ENCODE data around the gene ARSB. TPM values are rescaled to one million over a fixed set of nuclear protein-coding genes. Genes with fewer than 3 reads are reported as not detected.

The ARSB gene
- total RNA-seq, 3 donors from 2014 or later, result 9.8 to 17.6 (median 10.0) TPM

- H3K27me3 ChIP-seq, result no peaks in the 10 kb centered on the region
- no peak for DNase-seq (ENCODE audit: low spot score in 2 of 2)
- H3K27ac ChIP-seq, result no peak overlapping the region
- H3K9me3 ChIP-seq, result no peaks in the 10 kb centered on the region
- intact Hi-C loops (cut with DNase I; ENCODE audit: low total_unique reads), result no loop called here
- no peaks in the 10 kb centered on the region for H3K4me1 ChIP-seq
- H3K36me3 ChIP-seq, result no peaks in the 10 kb centered on the region
- H3K4me3 ChIP-seq, result no peak overlapping the region
- no peak for TF ChIP-seq CTCF (IDR thresholded peaks at IDR 0.05)
- TF ChIP-seq POLR2AphosphoS5 (IDR thresholded peaks at IDR 0.05), result no peak
- TF ChIP-seq POLR2A (IDR thresholded peaks at IDR 0.05), result no peak
Observed at GRCh38 chr5:78813286-78813685, 171.8 kb downstream of the ARSB start.

GRCh38 chr5:78811866-78812265 is 173.2 kb downstream of the ARSB start:
- H3K27me3 ChIP-seq, result no peaks in the 10 kb centered on the region
- TF ChIP-seq POLR2A (IDR thresholded peaks at IDR 0.05) (no peak), POLR2AphosphoS5 (IDR thresholded peaks at IDR 0.05) (no peak), CTCF (IDR thresholded peaks at IDR 0.05) (no peak)
- no peak overlapping the region for H3K27ac ChIP-seq
- intact Hi-C loops (cut with DNase I; ENCODE audit: low total_unique reads), result no loop called here
- no peak overlapping the region for H3K4me3 ChIP-seq
- H3K36me3 ChIP-seq, result no peaks in the 10 kb centered on the region
- no peaks in the 10 kb centered on the region for H3K9me3 ChIP-seq
- no peaks in the 10 kb centered on the region for H3K4me1 ChIP-seq
- no peak for DNase-seq (ENCODE audit: low spot score in 2 of 2)

DNA sequence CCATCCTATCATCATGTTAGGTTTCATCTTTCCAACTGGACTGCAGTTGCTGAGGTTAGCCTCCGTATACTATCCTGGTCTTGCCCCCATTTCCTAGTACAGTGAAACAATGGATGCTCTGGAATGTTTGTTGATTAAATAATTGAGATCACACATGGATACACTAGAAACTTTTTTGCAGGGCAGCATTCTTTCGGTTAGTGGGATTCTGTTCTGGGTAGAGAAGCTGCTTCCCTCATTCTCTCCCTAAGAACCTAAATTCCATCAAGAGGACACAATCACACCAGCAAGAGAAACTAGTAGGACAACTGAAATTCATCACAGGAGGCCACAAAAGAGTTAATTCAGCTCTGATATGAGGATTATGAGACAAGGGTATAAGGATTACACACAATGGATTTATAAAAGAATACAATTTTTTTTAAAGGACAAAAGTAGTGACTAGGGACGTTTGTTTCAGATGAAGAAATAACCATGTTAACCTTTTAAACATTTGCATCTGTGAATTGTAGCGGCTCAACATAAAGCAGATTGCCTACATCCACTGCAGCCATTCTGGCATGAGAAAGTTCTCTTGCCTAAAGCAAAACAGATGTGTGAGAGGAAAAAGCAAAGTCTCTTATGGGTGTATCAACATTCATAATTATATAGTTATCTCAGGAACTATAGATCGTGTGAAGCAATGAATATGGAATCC is 173.8 kb downstream of the ARSB start:
- no peak for DNase-seq (ENCODE audit: low spot score in 2 of 2)
- no peak for TF ChIP-seq POLR2AphosphoS5 (IDR thresholded peaks at IDR 0.05)
- TF ChIP-seq CTCF (IDR thresholded peaks at IDR 0.05), result no peak
- TF ChIP-seq POLR2A (IDR thresholded peaks at IDR 0.05), result no peak
- Histone ChIP-seq H3K4me1 (no peaks in the 10 kb centered on the region), H3K27ac (no peak overlapping the region), H3K9me3 (no peaks in the 10 kb centered on the region), H3K36me3 (no peaks in the 10 kb centered on the region), H3K4me3 (no peak overlapping the region), H3K27me3 (no peaks in the 10 kb centered on the region)
- intact Hi-C loops (cut with DNase I; ENCODE audit: low total_unique reads), result no loop called here

GRCh38 chr5:78810098-78810920 is 174.8 kb downstream of the ARSB start:
- no peak for TF ChIP-seq CTCF (IDR thresholded peaks at IDR 0.05)
- no peak for TF ChIP-seq POLR2A (IDR thresholded peaks at IDR 0.05)
- TF ChIP-seq POLR2AphosphoS5 (IDR thresholded peaks at IDR 0.05), result no peak
- Histone ChIP-seq H3K27ac (no peak overlapping the region), H3K9me3 (no peaks in the 10 kb centered on the region), H3K4me3 (no peak overlapping the region), H3K27me3 (no peaks in the 10 kb centered on the region), H3K4me1 (no peaks in the 10 kb centered on the region), H3K36me3 (no peaks in the 10 kb centered on the region)
- DNase-seq (ENCODE audit: low spot score in 2 of 2), result no peak
- intact Hi-C loops (cut with DNase I; ENCODE audit: low total_unique reads), result no loop called here

GRCh38 chr5:78809444-78809843 is 175.7 kb downstream of the ARSB start:
- Histone ChIP-seq H3K4me3 (no peak overlapping the region), H3K36me3 (no peaks in the 10 kb centered on the region), H3K4me1 (no peaks in the 10 kb centered on the region), H3K27me3 (no peaks in the 10 kb centered on the region), H3K9me3 (no peaks in the 10 kb centered on the region), H3K27ac (no peak overlapping the region)
- intact Hi-C loops (cut with DNase I; ENCODE audit: low total_unique reads), result no loop called here
- TF ChIP-seq POLR2A (IDR thresholded peaks at IDR 0.05) (no peak), POLR2AphosphoS5 (IDR thresholded peaks at IDR 0.05) (no peak), CTCF (IDR thresholded peaks at IDR 0.05) (no peak)
- DNase-seq (ENCODE audit: low spot score in 2 of 2), result no peak

Measured in breast epithelium (tissue), 4 donors.